Fibroblast of skin of back (primary cell): ENCODE data around the gene RALGAPA2.

ENCODE experiments used
- DNase-seq: peaks from one replicate; pipeline ENCODE4 v3.0.0-alpha.2; 2013

The RALGAPA2 gene

GRCh38 chr20:20491784-20492264 is 220.6 kb downstream of the RALGAPA2 start:
- no peak for DNase-seq

- DNase-seq: peak; percentile 54
Observed at GRCh38 chr20:20491110-20491783, 221.2 kb downstream of the RALGAPA2 start.

DNA sequence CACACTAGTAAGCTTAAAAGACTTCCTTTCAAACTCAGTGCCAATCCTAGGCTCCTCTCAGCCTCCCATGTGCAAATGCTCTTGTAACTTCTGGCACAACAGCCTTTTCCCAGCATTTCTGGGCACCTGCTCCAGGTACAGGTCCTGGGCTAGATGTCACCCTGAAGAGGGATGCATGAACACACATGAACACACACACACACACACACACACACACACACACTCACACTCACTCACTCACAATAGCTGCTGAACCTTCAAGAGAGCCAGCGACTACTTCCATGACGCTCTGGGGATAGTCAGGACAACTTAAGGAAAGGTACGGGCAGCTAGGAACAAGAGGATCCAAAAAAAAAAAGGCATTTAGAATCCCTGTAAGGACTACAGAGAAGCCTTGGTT is 221.8 kb downstream of the RALGAPA2 start:
- no peak for DNase-seq

- DNase-seq: peak; percentile 7
Observed at GRCh38 chr20:20489648-20490341, 222.6 kb downstream of the RALGAPA2 start.

- DNase-seq: no peak
Observed at GRCh38 chr20:20489054-20489453, 223.4 kb downstream of the RALGAPA2 start.

GRCh38 chr20:20488388-20488787 is 224.1 kb downstream of the RALGAPA2 start:
- no peak for DNase-seq

DNA sequence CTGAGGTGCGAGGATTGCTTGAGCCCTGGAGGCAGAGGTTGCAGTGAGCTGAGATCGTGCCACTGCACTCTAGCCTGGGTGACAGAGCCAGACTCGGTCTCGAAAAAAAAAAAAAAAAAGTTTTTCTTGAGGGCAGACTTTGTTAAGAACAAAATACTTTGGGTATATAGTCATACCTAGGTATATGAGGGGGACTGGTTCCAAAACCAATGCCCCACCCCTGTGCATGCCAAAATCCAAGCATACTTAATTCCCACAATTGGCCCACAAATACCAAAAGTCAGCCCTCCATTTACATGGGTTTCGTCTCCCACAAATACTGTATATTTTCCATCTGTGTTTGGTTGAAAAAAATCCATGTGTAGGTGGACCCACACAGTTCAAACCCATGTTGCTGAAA is 224.6 kb downstream of the RALGAPA2 start:
- peak; percentile 11 for DNase-seq

GRCh38 chr20:20483328-20483727 is 229.1 kb downstream of the RALGAPA2 start:
- no peak for DNase-seq

DNA sequence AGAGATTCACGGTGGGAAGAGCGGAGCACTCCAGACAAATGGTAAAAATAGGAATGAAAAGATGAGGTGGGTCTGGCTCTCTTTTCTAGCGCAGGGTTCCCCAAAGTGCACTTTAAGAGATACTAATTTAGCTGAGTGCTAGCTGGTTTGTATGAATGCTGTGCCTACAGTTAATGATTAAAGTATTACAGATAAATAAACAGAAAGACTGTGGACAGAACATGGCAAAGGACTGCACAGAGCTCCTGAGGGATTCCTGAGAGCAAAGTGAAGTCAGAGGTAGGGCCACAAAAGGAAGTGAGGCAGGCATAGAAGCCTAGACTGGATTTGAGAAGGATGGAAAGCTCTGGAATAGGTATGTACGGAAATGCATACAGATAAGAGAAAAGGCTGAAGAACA is 230.0 kb downstream of the RALGAPA2 start:
- no peak for DNase-seq

DNA sequence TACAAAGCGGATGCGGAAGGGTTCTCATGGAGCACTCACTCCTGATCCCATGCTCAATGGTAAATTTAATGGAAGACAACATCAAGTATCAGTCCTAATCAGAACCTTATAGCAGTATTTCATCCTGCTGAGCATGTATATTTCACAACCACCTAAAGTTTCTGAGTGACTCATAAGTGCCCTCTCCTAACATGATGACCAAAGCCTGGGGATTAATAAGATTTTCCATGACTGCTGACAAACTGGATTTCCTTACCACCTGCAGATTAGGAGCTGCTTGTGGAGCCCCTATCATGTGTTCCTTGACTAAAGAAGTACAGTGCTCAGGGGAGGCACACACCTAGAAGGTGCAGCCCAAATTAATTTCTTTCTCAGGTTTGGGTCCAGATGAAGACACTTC is 231.8 kb downstream of the RALGAPA2 start:
- peak; percentile 40 for DNase-seq

DNA sequence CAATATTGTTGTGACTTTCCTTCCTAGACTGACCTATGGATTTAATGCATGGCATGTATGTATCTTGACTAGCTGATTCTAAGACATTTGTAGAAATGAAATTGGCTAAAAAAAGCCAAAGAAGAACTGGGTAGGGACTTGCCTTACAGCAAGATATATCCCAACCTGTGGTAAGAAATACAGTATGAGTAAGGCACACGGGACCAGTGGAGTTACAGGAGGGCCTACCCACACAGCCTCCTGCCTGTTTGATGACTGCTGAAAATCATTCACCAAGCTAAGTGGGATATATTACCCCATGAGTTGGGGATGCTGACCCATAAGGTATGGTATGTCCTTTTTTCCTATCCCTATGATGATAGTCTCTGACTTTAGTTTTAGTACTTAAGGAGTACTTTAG is 232.3 kb downstream of the RALGAPA2 start:
- no peak for DNase-seq

DNA sequence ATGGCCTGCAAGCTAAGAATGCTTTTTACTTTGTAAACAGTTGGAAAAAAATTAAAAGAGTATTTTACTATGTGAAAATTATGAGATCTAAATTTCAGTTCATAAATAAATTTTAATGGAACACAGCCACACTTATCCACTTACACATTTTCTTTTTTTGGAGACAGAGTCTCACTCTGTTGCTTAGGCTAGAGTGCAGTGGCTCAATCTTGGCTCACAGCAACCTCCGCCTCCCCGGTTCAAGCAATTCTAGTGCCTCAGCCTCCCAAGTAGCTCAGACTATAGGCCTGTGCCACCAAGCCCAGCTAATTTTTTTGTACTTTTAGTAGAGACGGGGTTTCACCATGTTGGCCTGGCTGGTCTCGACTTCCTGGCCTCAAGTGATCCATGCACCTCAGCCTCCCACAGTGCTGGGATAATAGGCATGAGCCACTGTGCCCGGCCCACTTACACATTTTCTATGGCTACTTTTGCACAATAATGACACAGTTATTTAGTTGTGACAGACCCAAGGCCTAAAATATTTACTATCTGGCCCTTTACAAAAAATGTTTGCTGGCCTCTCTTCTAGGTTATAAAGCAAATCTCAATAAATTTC is 234.9 kb downstream of the RALGAPA2 start:
- DNase-seq: no peak

GRCh38 chr20:20476504-20476903 is 235.9 kb downstream of the RALGAPA2 start:
- no peak for DNase-seq

DNA sequence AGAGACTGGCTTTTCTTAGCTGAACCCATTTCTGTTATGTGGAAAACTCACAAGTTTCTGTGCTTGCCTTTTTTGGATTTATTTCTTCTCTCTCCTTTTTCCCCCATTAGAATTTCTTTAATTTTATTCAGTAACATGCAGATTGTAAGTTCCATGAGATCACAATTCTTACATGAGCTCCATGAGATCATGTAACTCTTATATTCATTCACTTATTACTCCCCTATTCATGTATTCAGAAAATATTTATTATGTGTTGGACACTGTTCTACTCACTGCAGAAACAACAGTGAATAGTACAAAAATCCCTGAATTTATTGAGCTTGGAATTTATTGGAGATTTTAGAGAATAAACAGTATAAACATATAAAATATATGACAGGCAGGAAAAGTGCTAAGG is 238.8 kb downstream of the RALGAPA2 start:
- no peak for DNase-seq

DNA sequence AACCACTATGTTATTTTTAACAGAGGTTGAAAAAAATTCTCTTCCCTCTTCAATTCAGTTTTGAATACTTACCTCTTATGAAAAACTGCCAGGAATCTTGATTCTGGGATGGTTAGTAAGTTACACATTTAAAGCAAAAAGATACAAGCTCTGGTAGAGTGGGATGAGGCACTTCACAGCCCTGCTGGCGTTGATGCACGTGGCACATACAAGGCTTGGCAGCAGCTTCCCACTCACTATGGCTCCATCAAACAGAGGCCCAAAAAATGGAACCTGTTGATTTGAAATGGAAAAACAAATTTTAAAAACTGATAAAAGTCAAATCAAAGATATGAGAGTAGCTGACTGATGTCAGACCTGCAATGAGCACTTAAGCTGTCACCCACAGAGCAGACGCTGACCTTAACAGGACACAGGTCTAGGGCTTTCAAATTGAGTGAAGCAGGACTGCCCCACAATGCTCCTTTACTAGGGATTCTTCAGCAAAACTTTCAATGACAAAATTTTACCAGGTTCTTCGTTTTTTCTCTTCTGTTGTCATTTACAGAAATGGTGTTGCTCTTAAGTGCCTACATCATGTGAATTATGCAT is 239.7 kb downstream of the RALGAPA2 start:
- no peak for DNase-seq

GRCh38 chr20:20466341-20466879 is 246.0 kb downstream of the RALGAPA2 start:
- peak; percentile 55 for DNase-seq

DNA sequence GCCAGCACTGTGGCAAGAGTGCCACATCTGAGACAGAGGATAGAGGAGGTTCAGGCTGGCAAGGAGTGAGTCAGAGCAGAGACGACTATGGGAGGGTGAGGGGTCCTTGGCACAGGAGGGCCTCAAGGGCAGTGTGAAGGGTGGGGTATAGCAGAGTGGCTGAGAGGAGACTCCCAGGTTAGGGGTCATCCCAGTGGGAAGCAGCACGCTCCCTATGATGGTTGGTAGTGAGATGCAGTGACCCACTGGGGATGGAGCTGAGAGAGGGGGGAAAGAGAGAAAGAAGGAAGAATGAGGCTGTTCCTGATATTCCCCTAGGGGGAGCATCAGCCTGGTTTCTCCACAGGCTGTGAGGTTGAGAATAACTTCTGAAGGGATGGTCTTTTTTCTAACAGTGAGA is 247.2 kb downstream of the RALGAPA2 start:
- no peak for DNase-seq

DNA sequence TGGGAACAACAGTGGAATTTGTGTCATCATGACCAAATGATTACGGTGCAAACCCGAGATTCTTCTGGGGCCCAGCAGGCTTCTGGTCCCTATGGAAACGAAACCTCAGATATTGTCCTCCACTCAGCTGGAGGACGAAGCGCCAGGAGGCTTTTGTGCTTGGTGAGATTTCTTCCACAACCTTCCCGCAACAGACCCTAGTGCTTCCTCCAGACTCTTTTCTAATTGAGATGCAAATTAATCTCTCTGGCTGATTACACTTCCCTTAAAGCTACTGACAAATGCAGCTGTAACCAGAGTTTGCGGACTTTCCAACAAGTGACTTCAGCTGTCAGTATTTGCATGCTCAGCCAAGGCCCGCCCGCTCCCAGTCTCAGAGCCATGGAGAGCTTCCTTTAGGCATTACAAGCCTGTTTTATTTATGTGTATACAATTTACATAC is 248.5 kb downstream of the RALGAPA2 start:
- DNase-seq: peak; percentile 18

GRCh38 chr20:20462185-20462584 is 250.3 kb downstream of the RALGAPA2 start:
- no peak for DNase-seq

- no peak for DNase-seq
Observed at GRCh38 chr20:20461551-20461950, 250.9 kb downstream of the RALGAPA2 start.

DNA sequence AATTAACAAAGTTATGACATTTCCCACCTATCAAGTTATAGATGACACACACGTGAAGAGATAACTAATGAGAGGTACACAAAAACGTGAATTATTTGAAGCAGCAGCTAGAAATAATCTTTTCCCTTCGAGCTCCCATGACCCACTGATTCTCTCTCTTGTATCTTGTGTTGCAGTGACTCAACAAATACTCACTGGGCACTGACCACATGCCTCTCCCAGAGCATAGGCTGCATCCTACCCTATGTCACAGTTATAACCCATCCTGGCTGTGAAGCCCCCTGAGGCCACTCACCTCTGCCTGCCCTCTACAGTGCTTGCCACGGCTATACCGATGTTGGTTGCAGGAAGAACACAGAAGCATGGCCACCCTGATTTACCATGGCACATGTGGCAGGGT is 252.7 kb downstream of the RALGAPA2 start:
- no peak for DNase-seq

GRCh38 chr20:20457392-20458126 is 254.9 kb downstream of the RALGAPA2 start:
- DNase-seq: peak; percentile 30
